DND-41 (cell line): ENCODE results near the gene HIVEP2.

ENCODE experiments used
- ATAC-seq: fragments of 200-7000 bp; cut with Tn5 transposase; 3 replicates; pipeline ENCODE4 v1.9.1; 2021; ENCODE audit warnings: low read depth; ENCODE audit not compliant: insufficient read depth
- DNase-seq: peaks from one replicate; pipeline ENCODE4 v3.0.0-alpha.2; 2020
- H2AFZ ChIP-seq: 2 replicates; pipeline ENCODE4 v1.6.0; 2012; ENCODE audit warnings: low read depth, low read length
- H3K27ac ChIP-seq: 2 replicates; pipeline ENCODE4 v1.5.1; 2012; ENCODE audit warnings: low read length, inconsistent platforms
- H3K27me3 ChIP-seq: fragments of 200-600 bp; sonication (generic); 2 replicates; pipeline ENCODE4 v1.6.0; 2012; ENCODE audit warnings: low read length, mild to moderate bottlenecking, inconsistent platforms; ENCODE audit not compliant: insufficient read depth, poor library complexity
- H3K36me3 ChIP-seq: 2 replicates; pipeline ENCODE4 v1.5.1; 2012; ENCODE audit warnings: low read length, inconsistent platforms; ENCODE audit not compliant: insufficient read depth
- H3K4me1 ChIP-seq: 2 replicates; pipeline ENCODE4 v1.5.1; 2012; ENCODE audit warnings: mild to moderate bottlenecking, low read length; ENCODE audit not compliant: insufficient read depth
- H3K4me2 ChIP-seq: 2 replicates; pipeline ENCODE4 v1.6.0; 2012; ENCODE audit warnings: mild to moderate bottlenecking, moderate library complexity, low read length, inconsistent platforms; ENCODE audit not compliant: insufficient read depth
- H3K4me3 ChIP-seq, 2 experiments: fragments of 200-600 bp in 1 of 2; shearing (Covaris generic) in 1 of 2; 2 replicates each; pipeline ENCODE4 v1.5.1; 2012 to 2016; ENCODE audit warnings: inconsistent platforms in 2 of 2, low read length in 2 of 2, mild to moderate bottlenecking in 2 of 2, low read depth in 1 of 2, moderate library complexity in 1 of 2
- H3K79me2 ChIP-seq: 2 replicates; pipeline ENCODE4 v1.6.0; 2012; ENCODE audit warnings: low read length, inconsistent platforms; ENCODE audit not compliant: insufficient read depth
- H3K9ac ChIP-seq: 2 replicates; pipeline ENCODE4 v1.6.0; 2012; ENCODE audit warnings: low read depth, mild to moderate bottlenecking, inconsistent platforms, low read length, moderate library complexity
- H3K9me3 ChIP-seq: 2 replicates; pipeline ENCODE4 v1.5.1; 2012; ENCODE audit warnings: low read length, moderate library complexity, mild to moderate bottlenecking, inconsistent platforms; ENCODE audit not compliant: insufficient read depth, severe bottlenecking
- H4K20me1 ChIP-seq: 2 replicates; pipeline ENCODE4 v1.6.0; 2012; ENCODE audit warnings: low read length; ENCODE audit not compliant: insufficient read depth
- CTCF ChIP-seq: IDR thresholded peaks from 2 replicates; pipeline ENCODE4 v1.5.1; 2012; ENCODE audit warnings: borderline replicate concordance, low read length, moderate library complexity, mild to moderate bottlenecking; ENCODE audit not compliant: poor library complexity, severe bottlenecking; ENCODE audit errors: extremely low read depth
- EZH2 ChIP-seq: IDR thresholded peaks from 3 replicates; pipeline ENCODE4 v1.6.1; 2012; ENCODE audit warnings: borderline replicate concordance, low read depth, mild to moderate bottlenecking, moderate library complexity, low read length, inconsistent platforms; ENCODE audit not compliant: severe bottlenecking

Gene HIVEP2

GRCh38 chr6:142855893-142856623, 88.9 kb downstream of the HIVEP2 start:
- Histone ChIP-seq H3K27me3 (no peaks in the 10 kb centered on the region), H3K79me2 (no peaks in the 10 kb centered on the region), H3K27ac (peak overlapping the region; percentile 57), H2AFZ (no peak overlapping the region), H3K4me2 (peak overlapping the region; percentile 16), H3K9ac (no peak overlapping the region), H3K36me3 (no peaks in the 10 kb centered on the region), H3K9me3 (no peaks in the 10 kb centered on the region), H3K4me3 (no peak overlapping the region), H4K20me1 (no peaks in the 10 kb centered on the region), H3K4me1 (peaks cover 47% of the 10 kb centered on the region)
- DNase-seq: no peak
- ATAC-seq: 0 out of 3 replicates have a peak, but pooled peaks have one; percentile 27
- TF ChIP-seq EZH2 (no peak), CTCF (no peak)

DNA sequence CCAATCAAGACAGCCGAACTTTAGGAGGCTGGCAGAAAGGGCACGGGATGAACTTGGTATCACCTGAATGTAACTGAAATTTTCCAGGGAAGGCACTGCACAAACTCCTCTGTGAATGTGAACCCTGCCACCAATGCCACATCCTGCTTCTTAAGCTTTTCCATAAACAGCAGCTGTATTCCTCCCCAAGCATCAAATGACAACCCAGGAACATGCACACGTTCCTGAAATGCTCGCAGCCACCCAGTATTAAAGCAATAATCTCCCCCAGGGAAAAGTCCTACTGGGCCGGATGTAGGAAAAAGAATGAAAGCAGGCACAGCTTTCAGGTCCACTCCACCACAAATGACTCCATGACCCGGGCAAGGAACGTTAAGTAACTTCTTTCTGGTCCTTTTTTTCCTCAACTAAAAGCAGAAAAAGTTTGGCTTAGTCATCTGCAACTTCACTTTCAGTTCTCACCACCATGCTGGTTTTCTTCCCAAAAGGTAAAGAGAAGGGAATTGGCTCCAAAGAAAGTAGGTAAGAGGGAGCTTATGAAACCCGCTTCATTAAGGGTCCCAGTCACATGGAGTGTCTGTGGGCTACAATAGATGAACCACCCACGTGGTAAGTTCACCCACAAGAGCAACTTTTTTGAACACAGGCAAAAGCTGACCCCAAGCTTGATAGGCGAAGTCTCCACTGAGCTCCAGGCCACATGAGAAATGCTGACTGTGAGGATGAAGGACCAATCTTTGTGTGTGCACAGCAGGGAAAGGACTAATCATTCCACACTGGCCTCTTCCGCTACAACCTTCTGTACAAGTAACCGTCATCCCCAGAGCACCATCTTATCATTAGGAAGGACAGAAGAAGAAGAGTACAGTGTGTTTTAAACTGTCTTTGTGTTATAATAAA, 90.1 kb downstream of the HIVEP2 start:
- Histone ChIP-seq H3K4me1 (peaks cover 47% of the 10 kb centered on the region), H2AFZ (no peak overlapping the region), H3K4me3 (no peak overlapping the region), H3K9ac (no peak overlapping the region), H3K9me3 (no peaks in the 10 kb centered on the region), H3K27me3 (no peaks in the 10 kb centered on the region), H3K27ac (no peak overlapping the region), H3K4me2 (no peak overlapping the region), H3K36me3 (no peaks in the 10 kb centered on the region), H3K79me2 (no peaks in the 10 kb centered on the region), H4K20me1 (no peaks in the 10 kb centered on the region)
- no peak for ATAC-seq
- no peak for DNase-seq
- TF ChIP-seq EZH2: no peak

DNA sequence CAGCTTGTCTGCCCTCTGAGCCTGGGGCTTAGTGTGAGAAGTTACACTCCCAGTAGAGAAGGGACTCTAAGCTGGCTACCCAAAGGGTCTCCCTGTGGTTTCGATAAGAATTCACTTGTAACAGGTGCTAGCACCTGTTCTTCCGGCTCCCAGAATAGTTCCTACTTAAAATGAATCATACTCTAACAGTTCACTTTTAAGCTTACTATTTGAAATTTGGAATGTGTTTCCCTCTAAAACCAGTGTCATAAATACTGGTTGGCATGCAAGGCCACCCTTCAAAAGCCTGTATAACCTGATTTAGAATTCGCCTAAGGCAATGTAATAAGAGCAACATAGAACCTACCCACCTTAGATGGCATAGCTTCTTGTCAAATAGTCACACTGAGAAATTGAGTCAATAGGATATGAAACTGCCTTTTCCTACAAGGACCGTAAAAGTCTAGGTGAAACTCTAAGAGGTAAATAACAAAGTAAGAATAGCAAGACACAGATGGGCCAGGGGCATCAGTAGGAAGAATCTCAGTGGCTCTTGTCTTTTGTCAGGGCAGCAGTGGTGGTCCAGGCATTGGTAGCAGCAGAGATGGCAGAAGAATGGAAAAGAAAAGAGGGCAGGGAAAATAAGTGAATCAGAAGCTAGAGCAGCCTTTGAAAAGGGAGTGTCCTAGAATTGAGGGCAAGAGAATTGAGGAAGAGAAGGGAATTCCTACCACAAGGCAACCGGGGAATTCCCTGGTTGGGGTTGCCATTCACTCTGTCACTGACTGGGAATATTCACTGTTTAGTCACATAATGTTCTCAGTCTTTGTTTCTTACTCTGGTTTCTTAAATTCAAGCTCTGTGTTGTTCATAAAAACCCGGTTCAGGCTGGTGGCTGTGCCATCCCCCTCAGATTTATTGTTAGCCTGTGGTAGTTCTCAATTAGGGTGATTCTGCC, 91.5 kb downstream of the HIVEP2 start:
- Histone ChIP-seq H3K4me1 (peaks cover 42% of the 10 kb centered on the region), H3K79me2 (no peaks in the 10 kb centered on the region)
- ATAC-seq: no peak

More for the DNA sequence above, 91.5 kb downstream of the HIVEP2 start:
- no peaks in the 10 kb centered on the region for H3K36me3 ChIP-seq
- no peak for DNase-seq
- H3K9ac ChIP-seq: no peak overlapping the region
- H2AFZ ChIP-seq: no peak overlapping the region
- H3K4me2 ChIP-seq: no peak overlapping the region
- no peaks in the 10 kb centered on the region for H4K20me1 ChIP-seq
- TF ChIP-seq CTCF (no peak), EZH2 (no peak)
- no peak overlapping the region for H3K27ac ChIP-seq
- H3K9me3 ChIP-seq: no peaks in the 10 kb centered on the region
- H3K4me3 ChIP-seq: no peak overlapping the region
- H3K27me3 ChIP-seq: no peaks in the 10 kb centered on the region
